Hepatocyte (in vitro differentiated cells): Measurements from ENCODE around the gene MTCH1.

Experiments
- CTCF ChIP-seq: fragments of 200-600 bp; sonication (generic); IDR thresholded peaks from 2 replicates; pipeline ENCODE4 v1.5.1; 2016; ENCODE audit warnings: antibody characterized with exemption, mild to moderate bottlenecking; ENCODE audit not compliant: poor library complexity
- EZH2 ChIP-seq: fragments of 200-600 bp; sonication (generic); IDR thresholded peaks from 2 replicates; pipeline ENCODE4 v1.6.1; 2016; ENCODE audit warnings: antibody characterized with exemption, mild to moderate bottlenecking, borderline replicate concordance

GRCh38 chr6:36946526-36946925 is 39.5 kb downstream of the MTCH1 start:
- no peak for TF ChIP-seq CTCF
- no peak for TF ChIP-seq EZH2
